Trophoblast cell (in vitro differentiated cells and primary cell): Measurements from ENCODE around the gene ANHX.

Experiments used
- DNase-seq, 2 donors: peaks; one replicate each; pipeline ENCODE4 v3.0.0-alpha.2; 2016
- H2AFZ ChIP-seq: 2 replicates; pipeline ENCODE4 v1.6.1; 2013; ENCODE audit warnings: low read length, moderate library complexity, mild to moderate bottlenecking; ENCODE audit not compliant: insufficient read depth, poor library complexity
- H2AK5ac ChIP-seq: 2 replicates; pipeline ENCODE4 v1.6.1; 2013; ENCODE audit warnings: mild to moderate bottlenecking, low read length
- H2BK120ac ChIP-seq: 2 replicates; pipeline ENCODE4 v1.6.1; 2013; ENCODE audit warnings: low read length, mild to moderate bottlenecking, moderate library complexity; ENCODE audit not compliant: insufficient read depth, poor library complexity
- H2BK12ac ChIP-seq: 2 replicates; pipeline ENCODE4 v1.6.1; 2013; ENCODE audit warnings: mild to moderate bottlenecking, low read length, moderate library complexity
- H2BK5ac ChIP-seq: 2 replicates; pipeline ENCODE4 v1.6.1; 2013; ENCODE audit warnings: low read length, low read depth, moderate library complexity, mild to moderate bottlenecking; ENCODE audit not compliant: poor library complexity
- H3K14ac ChIP-seq: 2 replicates; pipeline ENCODE4 v1.6.1; 2013; ENCODE audit warnings: mild to moderate bottlenecking, low read length
- H3K18ac ChIP-seq: 2 replicates; pipeline ENCODE4 v1.6.1; 2013; ENCODE audit warnings: mild to moderate bottlenecking, low read length
- H3K23ac ChIP-seq: 2 replicates; pipeline ENCODE4 v1.6.1; 2013; ENCODE audit warnings: low read length
- H3K27ac ChIP-seq: 2 replicates; pipeline ENCODE4 v1.5.1; 2013; ENCODE audit warnings: low read depth, mild to moderate bottlenecking, inconsistent platforms, low read length, moderate library complexity
- H3K27me3 ChIP-seq: 2 replicates; pipeline ENCODE4 v1.6.1; 2013; ENCODE audit warnings: inconsistent platforms, mild to moderate bottlenecking, low read length, moderate library complexity; ENCODE audit not compliant: insufficient read depth
- H3K36me3 ChIP-seq, 2 experiments: 1 replicate in 1 of 2; 2 replicates in 1 of 2; pipeline ENCODE4 v1.6.1; 2013; ENCODE audit warnings: low read length in 2 of 2, mild to moderate bottlenecking in 2 of 2, moderate library complexity in 1 of 2; ENCODE audit not compliant: insufficient read depth in 2 of 2, control insufficient read depth in 1 of 2
- H3K4ac ChIP-seq: 2 replicates; pipeline ENCODE4 v1.6.1; 2013; ENCODE audit warnings: low read depth, mild to moderate bottlenecking, low read length, moderate library complexity
- H3K4me1 ChIP-seq, 2 experiments: 1 replicate in 1 of 2; 2 replicates in 1 of 2; pipeline ENCODE4 v1.6.1; 2013; ENCODE audit warnings: low read length in 2 of 2, mild to moderate bottlenecking in 2 of 2, moderate library complexity in 1 of 2; ENCODE audit not compliant: insufficient read depth in 2 of 2, control insufficient read depth in 1 of 2
- H3K4me2 ChIP-seq: 2 replicates; pipeline ENCODE4 v1.6.1; 2013; ENCODE audit warnings: inconsistent platforms, mild to moderate bottlenecking, low read length, moderate library complexity
- H3K4me3 ChIP-seq: 2 replicates; pipeline ENCODE4 v1.5.1; 2013; ENCODE audit warnings: mild to moderate bottlenecking, low read depth, low read length, inconsistent platforms
- H3K79me1 ChIP-seq: one replicate; pipeline ENCODE4 v1.6.1; 2013; ENCODE audit warnings: low read length
- H3K79me2 ChIP-seq: 2 replicates; pipeline ENCODE4 v1.6.1; 2013; ENCODE audit warnings: low read length, mild to moderate bottlenecking; ENCODE audit not compliant: control insufficient read depth, insufficient read depth, poor library complexity
- H3K9ac ChIP-seq: 2 replicates; pipeline ENCODE4 v1.6.1; 2013; ENCODE audit warnings: mild to moderate bottlenecking, low read length
- H3K9me3 ChIP-seq: 2 replicates; pipeline ENCODE4 v1.6.1; 2013; ENCODE audit warnings: low read depth, mild to moderate bottlenecking, control low read depth, inconsistent platforms, low read length; ENCODE audit not compliant: insufficient read depth
- H4K12ac ChIP-seq: 2 replicates; pipeline ENCODE4 v1.6.1; 2013; ENCODE audit warnings: low read depth, mild to moderate bottlenecking, low read length, moderate library complexity
- H4K8ac ChIP-seq: 2 replicates; pipeline ENCODE4 v1.6.1; 2013; ENCODE audit warnings: low read depth, mild to moderate bottlenecking, low read length, moderate library complexity
- H4K91ac ChIP-seq: one replicate; pipeline ENCODE4 v1.6.1; 2013; ENCODE audit warnings: low read depth, mild to moderate bottlenecking, low read length, moderate library complexity
- WGBS: extraction: QIAGEN DNeasy Blood & Tissue Kit; methylation state at CpG from one replicate; pipeline ENCODE4 v1.1.7; 2013; ENCODE audit warnings: missing lambda C conversion rate; ENCODE audit not compliant: insufficient read length, insufficient coverage; ENCODE audit errors: extremely low coverage; 5-methylcytosine and 5-hydroxymethylcytosine counted together

The ANHX gene

DNA sequence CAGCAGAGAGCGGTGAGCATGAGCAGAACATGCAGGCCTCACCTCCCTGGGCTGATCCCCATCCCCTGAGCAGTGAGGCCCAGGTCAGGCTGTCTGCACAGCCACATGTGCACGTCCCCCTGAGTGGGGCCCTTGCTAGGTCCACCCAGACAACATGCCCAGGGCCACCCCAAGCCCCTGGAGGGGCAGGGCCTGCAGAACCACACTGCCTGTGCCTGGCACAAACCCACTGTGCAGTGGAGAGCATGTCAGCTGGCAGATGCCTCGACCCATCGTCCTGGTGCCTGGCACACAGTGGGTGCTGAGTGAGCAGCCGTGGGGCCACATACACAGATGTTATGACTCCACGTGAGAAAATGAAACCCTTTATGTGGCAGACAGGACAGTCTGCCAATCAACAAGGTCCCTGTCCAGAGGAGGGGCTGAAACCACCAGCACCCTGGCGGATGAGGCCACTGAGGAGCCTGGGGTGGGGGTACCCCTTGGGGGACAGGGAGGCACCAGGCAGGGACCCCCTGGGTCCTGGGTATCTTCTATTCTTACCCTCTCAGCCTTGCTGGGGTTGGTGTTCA, 8.3 kb downstream of the ANHX start:
- H4K91ac ChIP-seq, result no peak overlapping the region
- no CpG with 5 or more reads among the region's 7 CpGs for WGBS
- no peak overlapping the region for H2BK5ac ChIP-seq
- no peak overlapping the region for H3K14ac ChIP-seq
- no peak overlapping the region for H3K4me2 ChIP-seq
- H3K23ac ChIP-seq, result no peak overlapping the region
- no peak overlapping the region for H3K4me3 ChIP-seq
- no peaks in the 10 kb centered on the region for H3K27me3 ChIP-seq
- H3K36me3 ChIP-seq, result no peaks in the 10 kb centered on the region
- no peak overlapping the region for H3K18ac ChIP-seq
- no peak for DNase-seq
- H2BK12ac ChIP-seq, result no peak overlapping the region
- no peak overlapping the region for H2AFZ ChIP-seq
- H3K4ac ChIP-seq, result no peak overlapping the region
- H3K79me1 ChIP-seq, result no peaks in the 10 kb centered on the region
- H3K4me1 ChIP-seq, result no peaks in the 10 kb centered on the region
- no peak overlapping the region for H4K12ac ChIP-seq
- H3K9ac ChIP-seq, result no peak overlapping the region
- no peak overlapping the region for H2BK120ac ChIP-seq
- H3K79me2 ChIP-seq, result no peaks in the 10 kb centered on the region
- peaks cover 68% of the 10 kb centered on the region for H3K9me3 ChIP-seq
- no peak overlapping the region for H3K27ac ChIP-seq
- H2AK5ac ChIP-seq, result no peak overlapping the region
- no peak overlapping the region for H4K8ac ChIP-seq

DNA sequence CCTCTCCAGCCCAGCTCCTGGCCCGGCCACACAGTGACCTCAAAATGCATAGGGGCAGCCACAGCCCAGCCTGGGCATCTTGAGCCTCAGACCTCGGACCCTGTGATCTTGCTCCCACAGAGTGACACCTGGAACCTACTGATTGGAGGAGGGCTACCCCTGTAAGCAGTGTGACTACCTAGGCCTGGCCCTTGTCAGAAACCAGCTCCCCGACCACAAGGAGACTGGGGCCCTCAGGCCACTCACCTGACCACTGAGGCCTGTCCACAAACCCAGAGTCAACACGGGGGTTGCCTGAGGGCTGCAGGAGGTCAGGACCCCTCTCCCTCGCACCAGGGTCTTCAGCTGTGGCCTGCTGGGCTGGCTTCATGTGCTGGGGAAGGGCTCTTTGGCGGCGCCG, 9.0 kb downstream of the ANHX start:
- Histone ChIP-seq H3K9ac (no peak overlapping the region), H3K18ac (no peak overlapping the region), H4K91ac (no peak overlapping the region), H3K36me3 (no peaks in the 10 kb centered on the region), H2BK5ac (no peak overlapping the region), H3K4me1 (no peaks in the 10 kb centered on the region), H3K4me2 (no peak overlapping the region), H3K4me3 (no peak overlapping the region), H4K12ac (no peak overlapping the region), H2AFZ (no peak overlapping the region), H3K9me3 (peaks cover 68% of the 10 kb centered on the region), H3K23ac (no peak overlapping the region), H4K8ac (no peak overlapping the region), H2BK12ac (no peak overlapping the region), H3K79me1 (no peaks in the 10 kb centered on the region), H2AK5ac (no peak overlapping the region), H3K27ac (no peak overlapping the region), H2BK120ac (no peak overlapping the region), H3K14ac (no peak overlapping the region), H3K79me2 (no peaks in the 10 kb centered on the region), H3K27me3 (no peaks in the 10 kb centered on the region), H3K4ac (no peak overlapping the region)
- DNase-seq, result no peak
- no CpG with 5 or more reads among the region's 8 CpGs for WGBS

DNA sequence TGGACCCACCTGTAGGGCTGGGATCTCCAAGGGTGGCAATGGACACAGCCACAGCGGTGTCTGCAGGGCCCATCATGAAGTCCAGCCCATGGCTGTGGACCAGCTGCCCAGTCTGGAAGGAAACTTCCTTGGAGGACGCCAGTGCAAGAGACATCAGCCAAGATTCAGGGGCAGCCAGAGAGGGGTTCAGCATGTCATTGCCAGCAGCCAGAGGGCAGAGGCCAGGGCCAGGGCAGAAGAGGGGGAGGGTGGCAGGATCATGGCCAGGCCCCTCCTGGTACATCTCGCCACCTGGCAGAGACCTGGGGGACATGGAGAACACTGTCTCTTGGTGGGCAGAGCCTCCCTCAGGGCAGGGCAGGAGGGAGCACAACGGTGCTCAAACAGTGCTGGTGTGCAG, 10.2 kb downstream of the ANHX start:
- no peak overlapping the region for H2BK12ac ChIP-seq
- peaks cover 67% of the 10 kb centered on the region for H3K9me3 ChIP-seq
- no CpG with 5 or more reads among the region's 4 CpGs for WGBS
- no peak overlapping the region for H3K4me3 ChIP-seq
- H3K18ac ChIP-seq, result no peak overlapping the region
- no peak overlapping the region for H3K14ac ChIP-seq
- no peak overlapping the region for H3K23ac ChIP-seq
- no peaks in the 10 kb centered on the region for H3K27me3 ChIP-seq
- H2AFZ ChIP-seq, result no peak overlapping the region
- no peak overlapping the region for H4K8ac ChIP-seq
- H3K4me2 ChIP-seq, result no peak overlapping the region
- no peak overlapping the region for H3K27ac ChIP-seq
- no peak for DNase-seq
- H4K12ac ChIP-seq, result no peak overlapping the region
- no peaks in the 10 kb centered on the region for H3K79me1 ChIP-seq
- no peak overlapping the region for H2BK5ac ChIP-seq
- H3K9ac ChIP-seq, result no peak overlapping the region
- H3K79me2 ChIP-seq, result no peaks in the 10 kb centered on the region
- no peak overlapping the region for H2BK120ac ChIP-seq
- no peak overlapping the region for H2AK5ac ChIP-seq
- H3K4me1 ChIP-seq, result no peaks in the 10 kb centered on the region
- H4K91ac ChIP-seq, result no peak overlapping the region
- no peak overlapping the region for H3K4ac ChIP-seq
- no peaks in the 10 kb centered on the region for H3K36me3 ChIP-seq

DNA sequence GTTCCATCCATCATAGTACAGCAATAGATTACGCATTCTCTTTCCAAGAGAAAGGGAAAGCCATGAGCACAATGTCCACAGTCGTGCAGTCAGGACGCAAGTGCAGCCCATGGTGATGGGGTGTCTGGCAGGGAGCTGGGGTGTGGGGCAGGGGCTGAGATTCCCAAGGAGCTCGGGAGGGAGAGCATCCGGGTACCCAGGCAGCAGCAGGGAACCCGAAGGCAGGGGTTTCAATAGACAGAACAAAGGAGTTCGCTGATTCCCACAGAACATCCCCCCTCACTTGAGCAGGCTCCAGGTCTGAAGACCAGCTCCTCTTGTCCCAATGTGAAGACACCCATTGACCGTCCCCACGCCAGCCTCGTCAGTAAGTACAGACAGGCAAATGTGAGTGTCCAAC, 13.5 kb downstream of the ANHX start:
- no peak overlapping the region for H4K91ac ChIP-seq
- H3K9me3 ChIP-seq, result peaks cover 68% of the 10 kb centered on the region
- no peak overlapping the region for H3K23ac ChIP-seq
- H3K14ac ChIP-seq, result no peak overlapping the region
- H3K4me3 ChIP-seq, result no peak overlapping the region
- no peak overlapping the region for H2AFZ ChIP-seq
- H3K4me1 ChIP-seq, result no peaks in the 10 kb centered on the region
- no CpG with 5 or more reads among the region's 10 CpGs for WGBS
- no peak overlapping the region for H3K4ac ChIP-seq
- H3K79me2 ChIP-seq, result no peaks in the 10 kb centered on the region
- DNase-seq, result no peak
- H3K18ac ChIP-seq, result no peak overlapping the region
- no peaks in the 10 kb centered on the region for H3K27me3 ChIP-seq
- no peaks in the 10 kb centered on the region for H3K79me1 ChIP-seq
- H3K4me2 ChIP-seq, result no peak overlapping the region
- no peak overlapping the region for H2AK5ac ChIP-seq
- no peak overlapping the region for H4K8ac ChIP-seq
- no peaks in the 10 kb centered on the region for H3K36me3 ChIP-seq
- H2BK12ac ChIP-seq, result no peak overlapping the region
- H3K9ac ChIP-seq, result no peak overlapping the region
- no peak overlapping the region for H4K12ac ChIP-seq
- H3K27ac ChIP-seq, result no peak overlapping the region
- no peak overlapping the region for H2BK120ac ChIP-seq
- no peak overlapping the region for H2BK5ac ChIP-seq
